Measurements from ENCODE around the gene SLC35B2.

GRCh38 chr6:44260451-44261297 is 3.3 kb upstream of the SLC35B2 start:
- TF ChIP-seq ZIC2 (tag by site-specific recombination; IDR thresholded peaks at IDR 0.05) = no peak
- TF ChIP-seq PBX3 (CRISPR knock-in tag; IDR thresholded peaks at IDR 0.05) = no peak
- TF ChIP-seq KLF10 (tag by site-specific recombination; IDR thresholded peaks at IDR 0.05) = no peak
- TF ChIP-seq ZSCAN30 (tag by site-specific recombination; IDR thresholded peaks at IDR 0.05) = no peak
- no peak for TF ChIP-seq SP2 (tag by site-specific recombination; IDR thresholded peaks at IDR 0.05)
- no peak for TF ChIP-seq RBAK (tag by site-specific recombination; IDR thresholded peaks at IDR 0.05)

Measured in HEK293 (cell line).